Activated CD4-positive, alpha-beta T cell treated with anti-CD3 and anti-CD28 coated beads, Interleukin-2, amount 50 U/mL, for 24 hours (primary cell): ENCODE results near the gene BAIAP2L1.
"Not testable (repeated sequence)": the region's sequence is repeated elsewhere in the genome, so short reads cannot be mapped to it uniquely, and the experiment has no call there.

Source experiments
- DNase-seq, 2 donors: peaks; one replicate each; pipeline ENCODE4 v3.0.0-alpha.2; 2020; ENCODE audit warnings: low read depth in 1 of 2, low spot score in 1 of 2

Gene BAIAP2L1

GRCh38 chr7:98323597-98324322 lies 77.1 kb downstream of the BAIAP2L1 start:
- no peak for DNase-seq

GRCh38 chr7:98322331-98323270 lies 78.3 kb downstream of the BAIAP2L1 start:
- DNase-seq: no peak

GRCh38 chr7:98321301-98321700 lies 79.6 kb downstream of the BAIAP2L1 start:
- DNase-seq: no peak

GRCh38 chr7:98319176-98319575 lies 81.7 kb downstream of the BAIAP2L1 start:
- DNase-seq: no peak

GRCh38 chr7:98317366-98318040 lies 83.4 kb downstream of the BAIAP2L1 start:
- no peak for DNase-seq

GRCh38 chr7:98315994-98316527 lies 84.8 kb downstream of the BAIAP2L1 start:
- DNase-seq: not testable (repeated sequence)

- DNase-seq: no peak
These were observed 85.4 kb downstream of the BAIAP2L1 start for GRCh38 chr7:98315318-98315993.

GRCh38 chr7:98314469-98314868 lies 86.4 kb downstream of the BAIAP2L1 start:
- DNase-seq: no peak

GRCh38 chr7:98312201-98312600 lies 88.7 kb downstream of the BAIAP2L1 start:
- no peak for DNase-seq

GRCh38 chr7:98309566-98309965 lies 91.3 kb downstream of the BAIAP2L1 start:
- DNase-seq: no peak

GRCh38 chr7:98307971-98308466 lies 92.9 kb downstream of the BAIAP2L1 start:
- DNase-seq: no peak

- no peak for DNase-seq
These were observed 94.8 kb downstream of the BAIAP2L1 start for GRCh38 chr7:98305951-98306535.

GRCh38 chr7:98303906-98304305 lies 97.0 kb downstream of the BAIAP2L1 start:
- no peak for DNase-seq

- DNase-seq: no peak
These were observed 97.6 kb downstream of the BAIAP2L1 start for GRCh38 chr7:98303176-98303865.

- DNase-seq: no peak
These were observed 99.0 kb downstream of the BAIAP2L1 start for GRCh38 chr7:98301693-98302470.

GRCh38 chr7:98300595-98301372 lies 100.1 kb downstream of the BAIAP2L1 start:
- no peak for DNase-seq

- DNase-seq: no peak
These were observed 103.1 kb downstream of the BAIAP2L1 start for GRCh38 chr7:98297626-98298286.

- DNase-seq: no peak
These were observed 104.1 kb downstream of the BAIAP2L1 start for GRCh38 chr7:98296833-98297232.
